GM19455 (cell line): ENCODE results near the gene IGF1R.

Source experiments
- ATAC-seq: cut with Tn5 transposase; IDR thresholded peaks from one replicate; pipeline ENCODE4 v1.9.1; 2021; ENCODE audit not compliant: unreplicated experiment

Gene IGF1R

DNA sequence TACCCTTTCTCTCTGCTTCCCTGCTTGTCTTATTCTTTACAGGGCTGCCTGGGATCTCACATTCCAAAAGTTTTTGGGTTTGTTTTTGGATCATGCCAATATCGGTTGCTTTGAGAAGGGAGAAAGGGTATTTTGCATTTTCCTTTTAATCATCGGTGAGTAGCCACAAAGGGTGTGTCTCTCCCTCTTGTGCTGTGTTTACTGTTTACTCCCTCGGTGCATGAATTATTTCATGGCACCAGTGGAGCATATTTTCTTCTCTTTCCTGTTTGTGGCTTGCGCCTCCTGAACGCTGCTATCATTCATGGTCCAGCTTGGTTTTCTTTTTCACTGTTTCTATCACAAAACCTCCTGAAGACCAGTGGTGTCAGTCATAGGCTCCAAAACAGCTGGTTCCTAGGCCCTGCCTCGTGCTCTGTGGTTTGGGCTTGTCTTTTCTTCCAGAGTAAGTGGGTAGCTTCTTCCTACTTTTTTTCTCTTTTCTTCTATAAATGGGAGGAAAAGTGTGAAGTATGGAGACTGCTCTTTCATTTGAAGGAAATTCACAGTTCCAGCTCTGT, 54.9 kb downstream of the IGF1R start:
- ATAC-seq, result no peak

DNA sequence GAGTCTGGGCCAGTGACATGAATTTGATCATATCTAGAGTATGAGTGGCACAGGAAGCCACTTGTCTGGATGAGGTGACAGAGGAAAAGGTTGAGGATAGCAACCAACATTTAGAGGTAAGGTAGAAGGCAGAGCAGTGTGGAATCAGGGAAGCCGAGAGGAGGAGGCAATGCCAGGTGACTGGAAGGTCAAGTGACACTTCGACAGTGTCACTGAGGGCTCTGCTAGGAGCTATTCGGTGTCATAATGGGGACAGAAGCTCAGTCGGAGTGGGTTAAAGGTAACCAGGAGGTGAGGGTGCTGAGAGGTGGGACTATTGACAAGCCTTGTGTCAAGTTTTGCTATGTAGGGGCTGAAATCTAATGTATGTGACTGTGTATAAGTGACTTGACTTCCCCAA, 56.7 kb downstream of the IGF1R start:
- no peak for ATAC-seq

- ATAC-seq, result no peak
Observed at GRCh38 chr15:98706387-98706786, 58.0 kb downstream of the IGF1R start.

DNA sequence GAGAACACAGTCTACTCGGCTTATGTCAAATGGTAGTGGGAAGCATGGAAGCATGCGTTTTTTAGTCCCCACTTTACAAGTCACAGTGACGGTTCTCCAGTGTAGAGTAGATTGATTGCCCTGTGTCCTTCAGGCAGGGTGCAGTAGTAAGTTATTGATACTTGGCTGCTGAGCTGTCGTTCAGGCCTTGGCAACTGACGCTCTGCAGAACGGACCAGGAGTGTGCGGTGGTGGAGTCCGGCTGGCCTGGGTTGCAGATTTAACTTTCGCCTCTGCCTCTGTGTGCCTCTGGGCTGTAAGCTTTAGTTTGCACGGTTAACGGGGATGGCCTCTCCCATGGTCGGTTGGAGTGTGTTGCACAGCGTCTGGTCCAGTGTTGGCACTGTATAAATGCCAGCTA, 58.6 kb downstream of the IGF1R start:
- ATAC-seq, result no peak

DNA sequence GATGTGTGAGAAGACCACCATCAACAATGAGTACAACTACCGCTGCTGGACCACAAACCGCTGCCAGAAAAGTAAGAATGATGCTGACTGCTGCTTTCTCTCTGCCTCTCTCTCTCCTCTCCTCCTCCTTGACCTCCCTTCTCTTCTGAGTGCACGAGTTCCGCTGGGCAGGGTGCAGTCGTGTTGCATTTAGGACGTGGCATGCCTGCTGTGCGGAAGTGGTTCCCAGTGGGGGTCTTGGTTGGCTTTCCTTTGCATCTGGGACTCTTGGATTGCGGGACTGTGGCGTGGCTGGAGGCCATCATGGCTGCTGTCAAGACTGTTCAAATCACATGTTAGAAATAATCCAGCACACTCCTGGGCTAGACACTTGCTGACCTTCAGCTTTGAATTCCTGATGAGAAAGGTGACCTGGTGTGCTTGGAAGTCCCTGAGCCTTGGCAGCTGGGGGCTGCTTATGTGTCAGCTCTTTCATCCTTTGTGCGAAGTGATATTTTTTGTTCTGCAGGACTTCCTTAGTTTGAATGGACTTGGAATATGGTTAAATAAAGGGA, 59.8 kb downstream of the IGF1R start:
- ATAC-seq, result no peak

- ATAC-seq, result no peak
Observed at GRCh38 chr15:98711810-98712209, 63.5 kb downstream of the IGF1R start.

DNA sequence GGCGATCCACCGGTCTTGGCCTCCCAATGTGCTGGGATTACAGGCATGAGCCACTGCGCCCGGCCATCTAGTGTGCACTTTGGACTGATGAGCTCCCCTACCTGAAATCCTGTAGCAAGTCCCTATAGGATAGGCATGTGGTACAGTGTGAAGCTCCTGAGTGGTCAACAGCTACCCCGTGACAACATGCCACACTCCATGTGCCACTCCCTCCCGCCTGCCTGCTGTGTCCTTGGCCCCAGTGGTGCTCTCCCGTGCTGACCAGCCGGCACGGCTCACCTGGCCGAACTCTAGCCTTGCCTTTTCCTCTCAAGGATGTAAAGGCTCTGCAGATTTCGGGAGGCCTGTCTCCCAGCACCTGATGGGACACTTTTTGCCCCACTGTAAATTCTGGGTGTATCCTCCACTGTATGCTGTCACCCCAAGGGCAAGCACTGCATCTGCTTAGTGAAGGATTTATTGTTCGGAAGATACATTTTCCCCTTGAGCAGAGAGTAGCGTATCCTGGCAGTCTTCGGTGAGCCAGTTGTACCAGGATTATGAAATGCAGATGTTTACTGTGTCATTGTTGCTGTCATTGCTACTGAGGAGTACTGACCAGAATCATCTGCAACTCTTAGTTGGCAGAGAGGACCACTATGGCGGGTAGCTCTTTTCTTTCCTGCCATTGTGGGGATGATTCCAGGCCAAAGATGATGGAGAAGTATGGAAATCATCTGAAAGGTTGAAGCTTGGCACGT, 64.7 kb downstream of the IGF1R start:
- no peak for ATAC-seq

GRCh38 chr15:98713585-98714001, 65.3 kb downstream of the IGF1R start:
- ATAC-seq, result no peak

GRCh38 chr15:98714922-98715321, 66.6 kb downstream of the IGF1R start:
- no peak for ATAC-seq

GRCh38 chr15:98715401-98715800, 67.1 kb downstream of the IGF1R start:
- ATAC-seq, result no peak

- ATAC-seq, result no peak
Observed at GRCh38 chr15:98715890-98716443, 67.6 kb downstream of the IGF1R start.

GRCh38 chr15:98717371-98717770, 69.0 kb downstream of the IGF1R start:
- ATAC-seq, result no peak

GRCh38 chr15:98717942-98718341, 69.6 kb downstream of the IGF1R start:
- ATAC-seq, result no peak

- ATAC-seq, result no peak
Observed at GRCh38 chr15:98718426-98719136, 70.2 kb downstream of the IGF1R start.

- ATAC-seq, result no peak
Observed at GRCh38 chr15:98719137-98719740, 70.9 kb downstream of the IGF1R start.

GRCh38 chr15:98720031-98720430, 71.7 kb downstream of the IGF1R start:
- no peak for ATAC-seq

GRCh38 chr15:98720577-98721565, 72.5 kb downstream of the IGF1R start:
- no peak for ATAC-seq

- no peak for ATAC-seq
Observed at GRCh38 chr15:98722209-98722608, 73.9 kb downstream of the IGF1R start.

DNA sequence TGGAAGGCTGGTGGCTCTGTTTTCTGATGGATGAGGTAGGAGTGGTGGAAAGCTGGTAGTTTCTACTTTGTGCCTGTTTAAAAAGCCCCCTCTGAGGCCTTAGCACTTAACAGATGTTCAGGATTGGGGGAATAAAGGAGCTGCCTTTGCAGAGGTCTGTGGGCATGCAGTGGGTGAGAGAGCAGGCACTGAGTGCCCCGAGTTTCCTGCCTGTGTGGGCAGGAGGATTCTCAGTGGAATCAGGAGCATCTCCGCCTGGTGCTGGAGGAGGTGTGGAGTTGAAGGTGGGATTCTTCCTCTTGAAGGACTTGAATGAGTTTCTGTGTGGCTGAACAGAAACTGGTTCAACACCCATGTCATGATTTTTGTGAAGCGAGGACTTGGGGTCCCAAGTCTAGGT, 74.3 kb downstream of the IGF1R start:
- ATAC-seq, result no peak

DNA sequence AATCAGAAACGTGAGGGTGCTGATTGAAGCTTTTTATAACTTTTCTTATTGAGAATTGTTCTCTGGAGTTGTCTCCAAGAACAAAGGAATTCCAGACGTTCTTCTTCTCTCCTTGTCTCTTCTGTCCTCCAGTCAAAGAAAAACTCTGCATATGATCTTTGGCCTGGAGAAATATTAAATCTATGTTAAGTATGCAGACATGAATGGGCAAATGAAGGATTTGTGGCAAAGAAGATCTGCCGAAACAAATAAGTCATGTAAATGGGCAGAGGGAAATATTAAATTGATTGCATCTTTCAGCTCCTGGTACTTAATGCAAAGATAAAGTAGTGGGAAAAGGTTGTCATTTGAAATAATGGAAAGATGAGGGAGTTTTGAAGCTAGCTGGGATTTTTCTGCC, 74.9 kb downstream of the IGF1R start:
- ATAC-seq, result no peak
